Neural cell (in vitro differentiated cells): ENCODE results near the gene IPO7.

ENCODE experiments used
- CTCF ChIP-seq: fragments of 450-650 bp; IDR thresholded peaks from 2 replicates; pipeline ENCODE4 v1.5.1; 2014; ENCODE audit warnings: antibody characterized with exemption, mild to moderate bottlenecking, moderate library complexity; ENCODE audit not compliant: poor library complexity, severe bottlenecking
- EP300 ChIP-seq: fragments of 450-650 bp; conservative IDR thresholded peaks from 2 replicates; pipeline ENCODE4 v1.6.1; 2014; ENCODE audit warnings: antibody characterized with exemption, mild to moderate bottlenecking, moderate library complexity; ENCODE audit not compliant: poor library complexity, severe bottlenecking
- EZH2 ChIP-seq: fragments of 200-600, 300-800 bp; shearing (Covaris generic), sonication (generic); IDR thresholded peaks from 2 replicates; pipeline ENCODE4 v1.6.1; 2014; ENCODE audit warnings: antibody characterized with exemption, low read length, borderline replicate concordance, mild to moderate bottlenecking; ENCODE audit not compliant: insufficient read depth, poor library complexity, severe bottlenecking
- MXI1 ChIP-seq: fragments of 450-650 bp; conservative IDR thresholded peaks from 2 replicates; pipeline ENCODE4 v1.6.1; 2014; ENCODE audit warnings: antibody characterized with exemption, mild to moderate bottlenecking; ENCODE audit not compliant: poor library complexity, severe bottlenecking
- POLR2AphosphoS5 ChIP-seq: IDR thresholded peaks from 2 replicates; pipeline ENCODE4 v1.6.1; 2012
- SMC3 ChIP-seq: fragments of 450-650 bp; conservative IDR thresholded peaks from 2 replicates; pipeline ENCODE4 v1.6.1; 2014; ENCODE audit warnings: antibody characterized with exemption, mild to moderate bottlenecking, moderate library complexity; ENCODE audit not compliant: poor library complexity
- TAF1 ChIP-seq: IDR thresholded peaks from 2 replicates; pipeline ENCODE4 v1.6.1; 2012; ENCODE audit warnings: low read depth

GRCh38 chr11:9396310-9396709 lies 11.9 kb downstream of the IPO7 start:
- TF ChIP-seq POLR2AphosphoS5 (no peak), EZH2 (no peak), CTCF (no peak), MXI1 (no peak), EP300 (no peak), SMC3 (no peak), TAF1 (no peak)
